SK-N-DZ (cell line): ENCODE results near the gene BABAM2.

ENCODE experiments used
- DNase-seq: peaks from one replicate; pipeline ENCODE4 v3.0.0-alpha.2; 2015; ENCODE audit warnings: low spot score

BABAM2 gene

DNA sequence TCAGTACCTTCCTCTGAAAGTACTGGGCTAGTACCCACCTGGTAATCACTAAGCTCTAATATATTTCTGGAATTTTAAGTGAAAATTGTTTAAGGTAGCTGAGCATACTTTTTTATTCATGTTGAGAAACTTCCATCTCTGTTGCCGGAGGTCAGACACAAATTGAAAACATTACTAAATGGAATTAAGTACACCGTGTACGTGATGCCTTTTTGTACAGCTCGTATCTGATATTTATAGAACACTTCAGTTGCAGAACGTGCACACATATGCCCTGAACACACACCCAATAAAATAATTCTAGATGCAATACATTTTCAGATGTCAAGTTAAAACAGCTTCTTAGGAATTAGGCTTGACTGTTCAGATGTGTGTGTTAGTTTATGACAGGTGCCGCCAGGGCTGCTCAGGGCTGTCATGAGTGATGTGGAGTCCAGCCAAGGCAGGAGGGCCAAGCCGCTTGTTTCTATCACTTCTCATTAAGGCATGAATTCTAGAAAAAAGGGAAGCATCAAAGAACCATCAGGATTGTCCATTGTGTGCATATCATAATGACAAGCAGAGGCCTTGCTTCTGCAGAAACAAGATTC, 421.2 kb downstream of the BABAM2 start:
- DNase-seq, result no peak

DNA sequence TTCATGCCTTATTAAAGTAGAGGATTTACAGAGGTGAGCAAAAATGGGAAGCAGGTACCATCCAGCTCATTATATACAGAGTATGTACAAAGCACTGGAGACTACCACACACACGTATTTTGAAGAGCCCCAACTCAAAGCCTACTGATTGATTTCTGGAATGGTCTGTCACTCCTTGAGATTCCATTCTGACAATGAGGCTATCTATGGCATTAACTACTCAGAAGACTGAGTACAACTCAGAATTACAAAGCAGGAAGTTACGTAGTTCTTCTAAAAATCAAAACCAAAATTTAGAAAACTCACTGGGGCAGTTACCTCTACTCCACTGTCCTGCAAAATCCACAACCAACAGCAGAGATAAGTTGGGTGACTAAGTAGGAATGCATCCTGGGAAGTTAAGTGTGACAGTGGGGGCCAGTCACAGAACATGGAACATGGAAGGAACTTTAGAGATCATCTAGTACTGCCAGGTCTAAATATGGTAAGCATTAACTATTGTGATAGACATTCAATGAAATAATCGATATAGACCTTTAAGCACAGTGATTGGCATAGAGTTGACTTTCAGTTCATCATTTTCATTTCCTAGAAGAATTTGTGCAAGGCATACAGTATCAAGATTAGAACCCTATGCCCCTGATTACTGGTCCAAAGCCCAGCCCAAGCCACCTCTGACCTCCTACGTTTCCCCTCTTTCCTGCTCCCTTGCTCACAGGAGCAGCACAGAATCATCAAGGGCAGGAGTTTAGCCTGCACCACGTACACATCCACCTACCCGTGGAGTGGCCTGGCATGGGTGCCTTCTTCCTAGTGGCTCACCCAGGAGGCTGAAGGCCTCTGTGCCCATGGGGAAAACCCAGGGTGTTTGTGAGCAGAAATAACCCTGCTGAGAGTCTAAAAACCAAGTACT, 422.0 kb downstream of the BABAM2 start:
- DNase-seq, result no peak

DNA sequence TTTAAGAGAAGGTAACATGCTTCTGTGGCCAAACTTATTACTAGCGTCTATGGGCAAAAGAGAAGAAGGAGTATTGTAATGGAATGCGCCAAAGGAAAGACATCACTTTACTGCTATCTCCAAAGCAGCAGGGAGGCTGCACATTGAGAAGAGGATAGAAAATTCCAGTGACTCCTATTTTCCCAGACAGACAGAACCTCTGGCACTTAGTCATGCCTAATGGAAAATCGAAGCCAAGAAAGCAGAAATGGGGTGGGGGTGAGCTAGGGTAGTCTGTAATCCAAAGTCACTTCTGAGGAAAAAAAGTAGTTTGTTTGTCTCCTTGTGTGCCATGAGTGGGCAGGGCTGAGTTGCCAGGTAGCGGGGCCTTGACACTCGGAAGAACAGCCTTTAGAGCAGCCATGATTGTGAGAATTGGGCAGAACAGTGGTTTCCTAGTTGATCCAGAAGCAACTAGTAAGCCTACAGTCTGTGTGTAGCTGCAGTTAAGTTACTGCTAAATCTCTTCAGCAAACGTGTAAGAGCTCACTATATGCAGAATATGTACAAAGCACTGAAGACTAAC, 422.8 kb downstream of the BABAM2 start:
- DNase-seq, result no peak

DNA sequence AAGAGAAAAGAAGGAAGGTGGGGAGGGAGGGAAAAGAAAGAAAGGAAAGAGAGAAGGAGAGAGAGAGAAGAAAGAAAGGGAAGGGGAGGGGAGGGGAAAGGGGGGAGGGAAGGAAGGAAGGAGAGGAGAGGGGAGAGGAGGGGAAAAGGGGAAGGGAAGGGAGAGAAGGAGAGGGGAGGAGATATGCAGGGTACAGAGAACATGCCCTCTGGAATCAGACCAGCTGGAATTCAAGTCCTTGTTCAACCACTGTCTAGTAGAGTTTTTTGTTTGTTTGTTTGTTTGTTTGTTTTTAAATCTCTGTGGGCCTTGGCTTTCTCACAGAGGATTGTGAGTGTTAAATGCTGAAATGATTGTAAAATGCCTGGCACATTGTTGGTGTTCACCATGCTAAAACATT, 424.4 kb downstream of the BABAM2 start:
- no peak for DNase-seq

DNA sequence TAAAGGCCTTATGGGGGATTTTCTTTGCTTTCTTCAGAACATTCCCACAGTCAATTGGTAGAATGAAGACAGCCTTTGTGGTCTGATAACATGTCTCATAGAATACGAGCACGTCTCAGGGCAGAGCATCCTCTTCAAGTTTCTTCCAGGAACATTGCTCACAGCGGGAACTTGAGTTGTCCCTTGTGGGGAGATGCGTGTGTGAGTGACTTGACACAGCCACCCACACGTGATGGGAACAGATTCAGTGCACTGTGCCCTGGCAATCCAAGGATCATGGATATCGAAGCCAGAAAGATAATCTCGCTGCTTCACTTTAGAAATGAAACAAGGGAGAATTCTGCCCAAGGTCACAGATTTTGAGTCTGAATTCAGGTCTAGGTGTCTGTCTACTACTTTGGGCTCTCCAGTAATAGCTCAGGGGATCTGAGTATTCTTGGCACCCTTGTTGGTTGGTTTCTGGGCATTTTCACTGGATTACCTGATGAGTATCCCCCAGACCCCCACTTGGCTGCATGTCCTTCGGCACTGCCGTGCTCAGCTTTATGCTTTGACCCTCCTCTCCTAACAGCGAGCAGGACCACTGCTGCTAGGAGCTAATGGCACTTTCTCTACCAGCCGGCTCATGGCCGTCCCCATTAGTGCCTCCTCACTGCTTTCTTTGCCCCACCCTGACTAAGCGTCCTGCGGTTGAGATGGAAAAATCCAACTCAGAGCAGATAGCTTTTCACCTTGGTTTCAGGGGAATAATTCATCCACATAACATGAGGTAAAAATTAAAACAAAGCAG, 426.2 kb downstream of the BABAM2 start:
- DNase-seq, result no peak

DNA sequence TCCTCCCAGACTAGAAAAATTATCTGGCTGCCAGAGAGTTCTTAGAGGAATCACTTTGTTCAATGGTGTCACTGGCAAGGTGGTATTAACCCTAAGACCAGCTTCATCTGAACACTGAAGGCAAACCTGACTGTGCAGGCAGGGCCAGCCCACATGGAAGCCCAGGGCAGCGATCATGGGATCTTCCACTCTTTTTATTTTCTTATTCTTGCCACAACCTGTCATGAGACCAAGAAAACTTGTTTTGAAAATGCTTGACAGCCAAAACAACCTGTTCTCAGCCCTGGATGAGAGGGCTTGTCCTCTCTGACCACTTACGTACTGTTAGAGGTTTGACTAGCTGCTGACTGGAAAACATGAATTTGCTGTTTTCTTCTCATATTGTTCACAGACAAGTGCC, 426.9 kb downstream of the BABAM2 start:
- DNase-seq, result no peak

DNA sequence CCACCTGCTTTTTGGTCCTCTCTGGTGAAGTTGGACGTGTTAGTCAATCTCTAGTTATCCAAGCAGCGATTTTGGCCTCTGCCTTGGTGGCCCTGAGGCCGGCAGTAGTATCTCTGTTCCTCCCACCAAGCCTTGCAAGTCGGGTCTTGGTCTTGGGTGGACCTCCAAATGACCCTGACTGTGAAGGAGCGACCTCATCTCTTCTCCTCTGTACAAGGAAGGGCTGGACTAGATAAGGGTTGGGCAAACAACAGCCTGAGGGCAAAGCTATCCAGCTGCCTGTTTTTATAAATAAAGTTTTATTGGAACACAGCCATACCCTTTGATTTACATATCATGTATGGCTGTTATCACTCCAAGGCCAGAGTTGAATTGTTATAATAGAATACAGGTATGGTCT, 427.5 kb downstream of the BABAM2 start:
- no peak for DNase-seq

DNA sequence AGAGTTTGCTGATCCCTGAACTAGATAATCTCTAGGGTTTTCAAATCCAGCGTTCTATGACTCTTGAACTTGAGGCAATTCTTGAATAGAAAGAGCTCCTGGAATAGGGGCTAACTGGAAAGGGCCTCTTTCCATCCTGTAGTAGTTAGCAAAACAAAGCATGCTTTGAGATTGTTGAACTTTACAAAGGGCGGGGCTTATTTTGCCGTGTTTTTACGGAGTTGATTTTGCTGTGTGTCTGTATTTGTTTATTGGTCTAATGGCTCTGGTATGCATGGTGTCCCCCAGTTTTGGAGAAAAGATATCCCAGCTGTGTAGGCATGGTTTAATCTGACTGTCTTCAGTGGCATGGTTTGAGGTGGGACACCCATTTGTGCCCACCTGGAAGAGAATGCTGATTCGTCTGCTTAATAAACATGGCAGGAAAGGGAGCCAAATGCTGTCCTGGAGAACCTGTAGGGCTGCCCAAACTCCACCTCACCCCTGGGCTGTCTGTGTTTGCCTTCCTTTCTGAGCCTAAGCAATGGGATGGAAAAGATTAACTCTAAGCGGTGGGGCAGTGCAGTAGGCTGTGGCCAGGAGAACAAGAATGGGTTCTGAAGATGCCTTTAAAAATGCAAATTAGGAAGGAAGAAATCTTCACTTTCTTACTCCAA, 428.1 kb downstream of the BABAM2 start:
- DNase-seq, result no peak

DNA sequence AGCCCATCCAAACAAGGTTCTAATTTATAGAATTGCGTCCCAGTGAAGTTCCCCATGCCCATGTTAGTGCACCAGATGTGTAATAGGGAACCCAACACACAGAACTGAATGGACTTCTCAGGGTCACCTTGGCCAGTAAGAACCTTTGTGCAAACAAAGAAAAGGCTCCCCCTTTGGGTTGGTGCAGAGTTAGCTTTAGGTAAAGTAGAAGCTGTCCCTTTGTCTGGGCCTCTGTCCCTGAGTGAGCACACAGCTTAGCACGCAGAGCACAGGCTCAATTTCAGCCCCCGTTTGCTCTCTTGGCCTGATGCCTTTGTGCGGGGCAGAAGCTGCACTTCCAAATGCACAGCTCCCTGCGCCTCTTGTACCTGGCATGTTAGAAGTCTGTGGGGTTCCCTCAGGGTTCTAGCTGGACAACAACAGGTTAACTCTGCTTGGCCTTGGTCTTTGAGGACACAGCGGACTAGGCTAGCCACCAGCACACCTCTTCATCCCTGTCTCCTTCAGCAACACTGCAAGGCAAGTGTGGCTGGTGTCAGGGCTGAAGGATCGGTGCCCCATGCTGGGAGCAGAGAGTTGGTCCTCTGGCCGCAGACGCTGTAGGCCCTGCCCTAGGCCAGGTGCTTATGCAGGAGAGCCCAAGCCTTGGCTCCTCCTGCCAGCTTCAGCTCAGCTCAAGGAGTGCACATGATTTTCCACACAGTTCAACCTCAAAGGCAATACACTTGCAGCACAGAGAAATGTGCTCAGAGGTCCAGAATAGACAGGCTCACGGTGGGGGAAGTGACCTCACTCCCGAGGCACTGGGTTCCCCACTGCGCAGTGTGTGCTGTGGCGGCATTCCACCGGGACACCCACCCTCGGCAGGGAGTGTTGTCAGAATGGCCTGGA, 428.8 kb downstream of the BABAM2 start:
- no peak for DNase-seq

DNA sequence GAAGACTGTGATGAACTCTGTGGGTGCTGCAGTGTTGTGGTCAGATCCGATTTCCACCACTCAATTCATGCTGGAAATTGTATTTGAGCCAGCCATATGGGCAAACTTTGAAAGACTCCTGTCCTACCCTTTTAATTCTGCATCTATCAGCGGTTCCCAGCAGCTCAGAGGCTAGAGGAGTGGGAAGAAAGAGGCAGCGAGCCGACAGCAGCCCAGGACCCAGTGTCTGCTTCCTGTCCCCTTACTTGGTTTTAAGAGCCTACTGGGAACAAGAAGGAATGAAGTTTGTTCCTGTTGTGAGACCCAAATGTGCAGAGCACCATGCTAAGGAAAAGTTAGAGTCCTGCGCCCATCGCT, 429.5 kb downstream of the BABAM2 start:
- DNase-seq, result no peak

DNA sequence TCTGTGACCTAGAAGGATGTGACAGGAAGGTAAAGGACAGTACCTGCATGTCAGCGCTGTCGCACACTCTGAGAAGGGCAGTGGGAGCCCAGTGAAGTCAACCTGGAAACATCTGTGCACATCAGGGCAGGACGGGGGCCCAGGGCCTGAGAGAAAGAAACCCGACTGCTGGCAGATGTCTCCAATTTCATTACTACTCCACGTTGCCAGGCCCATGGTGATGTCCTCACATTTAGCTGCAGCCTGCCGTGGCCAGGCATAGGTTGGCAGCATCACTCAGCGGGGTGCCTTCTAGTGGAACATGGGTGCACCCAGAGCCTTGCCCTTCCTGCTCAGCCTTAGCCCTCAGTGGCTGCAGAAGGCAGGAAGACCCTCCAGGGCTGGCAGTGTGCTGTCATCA, 429.8 kb downstream of the BABAM2 start:
- no peak for DNase-seq

DNA sequence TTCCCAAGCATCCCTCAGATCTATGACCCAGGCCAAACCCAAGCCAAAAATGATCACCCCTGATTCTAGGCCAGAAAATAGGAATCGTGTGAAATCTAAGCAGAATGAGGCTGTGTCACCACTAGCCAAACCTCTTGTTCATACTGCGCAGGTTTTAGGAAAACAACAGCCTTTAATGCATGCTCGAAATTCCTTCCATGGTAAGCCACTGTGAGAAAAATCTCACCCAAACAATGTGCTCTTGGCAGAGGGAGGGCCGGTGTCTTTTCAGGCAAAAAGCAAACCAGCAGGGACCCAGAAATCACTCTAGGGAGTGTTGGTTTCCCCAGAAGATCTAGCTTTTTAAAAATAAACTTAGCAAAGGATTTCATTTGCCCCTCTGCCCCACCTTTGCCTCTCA, 430.9 kb downstream of the BABAM2 start:
- DNase-seq, result no peak

DNA sequence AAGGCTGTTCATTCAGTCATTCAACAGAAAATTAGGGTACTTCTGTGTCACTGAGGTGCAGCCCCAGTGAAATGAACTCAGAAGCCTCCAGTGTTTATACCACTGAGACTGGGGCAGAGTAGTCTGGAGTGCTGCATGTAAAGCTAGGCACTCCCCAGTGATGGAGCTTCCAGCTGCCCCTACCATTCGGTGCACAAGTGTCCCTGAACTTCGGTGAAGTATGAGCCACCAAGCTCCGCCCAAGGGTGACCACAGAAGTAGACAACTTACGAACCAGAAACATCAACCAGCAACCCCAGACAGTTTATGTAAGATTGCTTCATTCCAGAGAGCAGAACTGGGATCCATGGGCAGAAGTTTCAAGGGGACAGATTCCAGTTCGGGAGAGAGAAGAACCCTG, 431.5 kb downstream of the BABAM2 start:
- DNase-seq, result no peak

DNA sequence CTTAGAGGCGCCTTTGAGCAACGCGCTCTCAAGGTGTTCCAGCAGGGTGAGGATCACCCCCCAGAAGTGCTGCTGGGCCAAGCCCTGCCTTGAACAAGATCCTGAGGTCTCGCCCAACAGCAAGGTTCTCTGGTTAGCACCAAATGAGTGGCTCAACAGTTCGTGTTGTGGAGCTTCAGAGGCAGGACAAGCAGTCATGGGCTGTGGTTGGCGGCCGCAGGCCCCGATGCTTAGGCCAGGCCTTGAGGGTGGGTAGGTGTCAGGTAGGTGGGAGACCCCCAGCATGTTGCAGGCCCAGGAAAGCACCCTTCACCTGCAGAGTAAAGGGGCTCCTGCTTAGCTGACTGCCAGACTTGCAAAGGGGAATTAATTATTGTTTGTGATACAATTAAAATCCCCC, 431.9 kb downstream of the BABAM2 start:
- no peak for DNase-seq

DNA sequence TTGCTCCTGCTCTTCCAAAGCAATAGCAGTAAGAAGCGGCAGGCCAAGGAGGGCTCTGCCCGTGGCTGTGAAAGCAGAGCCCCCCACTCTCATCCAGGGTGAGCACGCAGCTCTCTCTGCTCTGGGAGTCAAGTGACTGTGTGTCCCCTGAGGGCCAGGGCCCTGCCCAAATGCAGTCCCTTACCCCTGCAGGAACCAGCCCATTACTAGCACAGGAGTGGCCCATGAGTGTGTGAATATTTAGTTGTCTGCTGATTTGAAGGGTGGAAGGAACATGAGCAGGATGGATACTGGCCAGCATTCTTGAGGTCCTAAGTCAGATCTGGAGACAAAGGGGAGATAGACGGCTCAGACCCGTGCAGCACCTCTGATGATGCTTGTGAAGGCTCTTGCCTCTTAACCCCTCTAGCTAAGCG, 432.5 kb downstream of the BABAM2 start:
- DNase-seq, result no peak

DNA sequence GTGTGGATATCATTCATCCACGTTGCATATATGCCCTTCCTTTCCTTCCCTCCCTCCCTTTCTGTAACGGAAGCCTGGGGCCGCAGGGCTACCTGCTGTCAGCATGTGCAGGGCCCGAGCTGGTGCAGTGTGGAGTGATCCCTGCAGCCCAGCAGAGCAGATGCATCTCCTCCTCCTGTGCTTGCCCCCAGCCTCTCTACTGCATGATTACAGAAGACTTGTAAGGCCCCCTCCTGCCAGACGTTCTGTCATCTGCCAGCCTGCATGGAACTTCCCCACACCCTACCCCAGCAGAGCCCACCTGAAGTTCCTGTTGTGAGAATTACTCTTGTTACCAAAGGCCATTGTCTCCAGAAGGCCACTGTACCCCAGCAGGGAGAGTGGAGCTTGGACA, 434.6 kb downstream of the BABAM2 start:
- no peak for DNase-seq

DNA sequence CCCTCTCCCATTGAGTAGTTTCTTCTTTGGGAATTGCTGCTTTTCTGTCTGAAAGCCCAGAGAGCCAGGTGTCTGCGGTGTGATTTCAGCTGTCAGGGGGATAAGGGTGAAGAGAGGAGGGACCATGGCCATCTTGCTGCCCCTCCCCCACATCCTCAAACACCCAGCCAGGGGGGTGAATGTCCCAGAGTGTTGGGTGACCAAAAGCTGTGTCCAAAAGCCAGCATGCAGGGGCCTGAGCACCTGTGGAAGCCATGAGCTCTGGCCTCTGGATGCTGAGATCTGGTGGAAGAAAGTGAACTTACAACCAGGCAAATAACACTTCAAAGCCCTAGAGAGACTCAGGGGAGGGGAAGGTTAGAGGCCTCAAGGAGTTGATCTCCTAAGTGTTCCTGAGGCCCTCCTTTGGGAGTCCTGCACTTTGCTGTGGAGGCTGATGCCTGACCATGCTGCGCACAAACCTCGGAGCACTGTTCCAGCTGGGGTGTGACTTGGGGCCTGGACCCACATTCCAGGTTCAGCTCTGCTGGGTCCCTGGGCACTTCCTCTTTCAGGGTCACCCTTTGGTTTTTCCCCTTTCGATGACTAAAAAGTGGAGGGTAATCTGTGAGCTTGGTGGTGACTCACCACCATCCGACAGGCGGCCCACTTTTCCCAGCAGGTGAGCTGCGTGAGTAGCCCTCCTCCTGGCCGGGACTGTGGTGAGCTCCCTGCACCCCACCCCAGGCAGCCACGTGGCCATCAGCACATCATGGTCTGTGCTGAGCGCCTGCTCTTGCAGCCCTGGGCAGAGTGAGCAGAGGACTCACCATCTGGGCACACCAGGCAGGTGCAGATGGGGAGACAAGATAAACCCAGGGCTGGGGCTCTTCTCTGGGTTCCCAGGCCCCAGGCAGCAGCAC, 435.3 kb downstream of the BABAM2 start:
- DNase-seq, result peak; percentile 18

DNA sequence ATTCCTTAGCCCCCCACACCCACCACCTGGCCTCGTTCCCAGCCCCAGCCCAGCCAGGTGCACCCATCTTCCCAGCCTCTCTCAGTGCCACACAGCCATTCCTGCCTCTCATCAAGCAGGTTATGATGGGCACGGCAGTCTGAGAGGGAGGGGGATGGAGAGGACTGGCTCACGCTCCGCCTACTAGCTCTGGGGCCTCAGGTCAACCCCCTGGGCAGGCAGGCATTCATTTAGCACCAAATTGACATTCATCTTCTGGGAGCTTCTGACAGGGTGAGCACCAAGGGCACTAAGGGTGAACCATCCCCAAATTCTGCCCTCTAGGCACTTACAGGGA, 435.9 kb downstream of the BABAM2 start:
- DNase-seq, result no peak

DNA sequence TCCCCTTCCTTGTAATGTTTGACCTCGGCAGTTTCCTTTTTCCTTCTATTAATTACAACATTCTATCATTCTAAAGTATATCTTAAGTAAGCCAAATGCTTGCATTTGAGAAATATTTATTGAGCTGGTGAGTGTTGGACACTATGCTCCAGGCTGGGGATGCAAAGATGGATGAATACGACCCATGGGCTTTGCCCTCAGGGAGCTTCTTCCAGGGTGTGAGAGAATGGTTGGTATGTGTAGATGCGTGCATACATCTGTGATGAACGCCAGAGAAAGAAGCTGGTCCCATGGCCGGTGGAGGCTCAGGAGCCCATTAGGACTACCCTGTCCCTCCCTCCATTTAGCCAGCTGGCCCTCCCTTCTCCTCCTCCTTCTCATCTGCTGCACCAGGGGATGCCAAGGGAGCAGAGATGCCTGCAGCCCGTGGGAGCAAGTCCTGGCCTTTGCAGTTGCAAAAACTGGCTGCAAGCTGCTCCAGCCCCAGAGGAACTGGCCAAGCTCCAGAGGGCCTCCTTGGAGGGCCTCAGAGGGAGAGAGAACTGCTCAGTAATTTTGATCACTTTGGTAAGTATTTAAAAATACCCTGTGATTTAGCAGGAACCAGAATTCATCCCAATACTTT, 436.5 kb downstream of the BABAM2 start:
- no peak for DNase-seq
